Measurements from ENCODE around the gene BNIPL. TPM values are rescaled to one million over a fixed set of nuclear protein-coding genes. Genes with fewer than 3 reads are reported as not detected.

The BNIPL gene
- total RNA-seq, 2 experiments from 2014 or later = 0.98 to 1.2 TPM

DNA sequence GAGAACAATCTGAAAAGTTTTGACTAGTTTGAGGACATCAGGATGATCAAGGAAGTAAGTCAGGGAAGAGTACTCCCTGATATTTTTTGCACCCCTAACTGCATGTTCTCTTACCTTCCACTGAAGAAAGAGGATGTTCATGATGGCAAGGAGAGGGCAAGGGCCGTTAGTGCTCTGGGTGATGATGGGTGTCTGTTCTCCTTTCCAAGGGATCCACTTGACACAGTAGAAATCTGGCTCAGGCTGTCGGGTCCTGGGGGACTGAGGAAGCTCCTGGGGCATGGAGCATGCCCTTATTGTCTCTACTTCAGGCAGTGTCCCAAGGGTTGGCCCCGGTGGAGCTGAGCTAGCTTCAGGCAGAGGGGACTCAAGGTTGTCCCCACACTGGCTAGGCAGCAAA is 34.3 kb upstream of the BNIPL start:
- peaks cover 47% of the 10 kb centered on the region for H3K4me1 Mint-ChIP-seq
- ChIA-PET POLR2A (interaction anchor here (1.4 to 1.9 kb wide), 3 partner anchors 28 to 279 kb away, joined by 4 to 6 read pairs (median 5); partner anchors contain the start of gene TNFAIP8L2), CTCF (interaction anchor here (0.6 to 0.9 kb wide), 2 partner anchors 54 to 69 kb away, joined by 3 read pairs; no protein-coding TSS in a partner anchor)
- peaks cover 32% of the 10 kb centered on the region for H3K36me3 Mint-ChIP-seq (ENCODE audit: low read depth)
- H3K4me3 Mint-ChIP-seq = no peak overlapping the region
- no peak for DNase-seq
- H3K27ac Mint-ChIP-seq = no peak overlapping the region
- no peaks in the 10 kb centered on the region for H3K27me3 Mint-ChIP-seq
- H3K9me3 Mint-ChIP-seq = no peaks in the 10 kb centered on the region

DNA sequence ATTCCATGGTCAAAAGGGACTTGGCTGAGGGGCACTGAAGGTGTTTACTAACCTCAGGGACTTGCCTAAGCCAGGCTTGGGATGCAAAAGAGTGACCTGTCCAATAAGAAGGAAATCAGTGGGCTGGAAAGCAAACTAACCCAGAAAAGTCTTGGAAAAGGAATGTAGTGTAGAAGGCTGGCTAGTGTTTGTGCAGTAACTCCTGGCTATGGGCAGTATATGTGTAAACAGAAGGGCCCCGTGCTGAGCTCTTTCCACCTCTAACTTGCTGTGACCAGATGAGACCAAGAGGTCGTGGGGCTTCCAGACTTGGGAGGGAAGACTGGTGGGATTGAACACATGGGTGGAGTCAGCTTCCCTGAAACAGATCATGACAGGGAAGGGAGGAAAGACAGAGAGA is 33.8 kb upstream of the BNIPL start:
- ChIA-PET POLR2A (interaction anchor here (1.0 to 1.4 kb wide), 3 partner anchors 54 to 279 kb away, joined by 3 to 5 read pairs (median 4); partner anchors contain the start of gene TNFAIP8L2), CTCF (interaction anchor here (0.6 to 0.9 kb wide), 3 partner anchors 53 to 442 kb away, joined by 3 read pairs; no protein-coding TSS in a partner anchor)
- H3K4me3 Mint-ChIP-seq = peak overlapping the region; percentile 29
- H3K9me3 Mint-ChIP-seq = no peaks in the 10 kb centered on the region
- peak overlapping the region; percentile 51 for H3K27ac Mint-ChIP-seq
- peaks cover 53% of the 10 kb centered on the region for H3K4me1 Mint-ChIP-seq
- no peak for DNase-seq
- H3K36me3 Mint-ChIP-seq (ENCODE audit: low read depth) = peaks cover 29% of the 10 kb centered on the region
- no peaks in the 10 kb centered on the region for H3K27me3 Mint-ChIP-seq

- H3K9me3 Mint-ChIP-seq = no peaks in the 10 kb centered on the region
- peak overlapping the region; percentile 51 for H3K27ac Mint-ChIP-seq
- DNase-seq = no peak
- H3K27me3 Mint-ChIP-seq = no peaks in the 10 kb centered on the region
- H3K4me1 Mint-ChIP-seq = peaks cover 59% of the 10 kb centered on the region
- POLR2A ChIA-PET = interaction anchor here (0.9 to 1.4 kb wide), 4 partner anchors 53 to 278 kb away, joined by 3 to 5 read pairs (median 4); partner anchors contain the start of genes GABPB2 and TNFAIP8L2
- CTCF ChIA-PET = interaction anchor here (0.8 to 1.6 kb wide), 4 partner anchors 21 to 442 kb away, joined by 3 read pairs; partner anchors contain the start of gene C1orf56
- H3K4me3 Mint-ChIP-seq = peak overlapping the region; percentile 29
- peaks cover 29% of the 10 kb centered on the region for H3K36me3 Mint-ChIP-seq (ENCODE audit: low read depth)
Observed at GRCh38 chr1:151003180-151003579, 33.2 kb upstream of the BNIPL start.

DNA sequence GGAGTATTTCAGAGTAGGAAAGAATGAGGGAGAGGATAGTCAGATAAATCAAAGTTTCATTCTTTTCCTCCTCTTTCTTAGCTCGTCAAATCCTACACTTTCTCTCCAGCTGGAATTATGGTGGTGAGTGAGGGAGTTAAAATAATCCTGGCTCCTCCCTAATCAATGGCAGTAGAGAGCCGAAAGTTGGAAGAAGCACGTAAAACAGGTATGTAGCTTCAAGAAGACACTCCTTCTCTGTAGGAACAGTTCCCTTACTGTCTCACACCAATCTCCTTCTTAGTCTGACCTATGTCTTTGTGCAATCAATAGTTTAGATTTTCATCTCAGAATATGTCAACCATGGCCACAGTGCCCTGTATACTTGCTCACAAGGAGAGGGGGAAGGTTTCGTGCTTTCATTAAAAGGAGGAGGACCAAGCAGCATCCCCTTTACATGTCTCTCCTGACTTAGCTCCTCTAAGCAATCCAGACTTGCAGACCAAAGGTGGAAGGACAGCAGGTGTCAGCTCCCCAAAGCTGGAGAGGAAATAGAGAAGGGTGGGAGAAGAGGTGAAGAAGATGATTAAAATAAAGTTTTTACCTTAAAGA is 30.6 kb upstream of the BNIPL start:
- Mint-ChIP-seq H3K36me3 (ENCODE audit: low read depth) (peaks cover 19% of the 10 kb centered on the region), H3K4me3 (peak overlapping the region; percentile 93), H3K4me1 (peaks cover 77% of the 10 kb centered on the region), H3K27me3 (no peaks in the 10 kb centered on the region), H3K27ac (peak overlapping the region; percentile 83), H3K9me3 (no peaks in the 10 kb centered on the region)
- ChIA-PET CTCF (interaction anchor here (0.5 to 3.0 kb wide), 19 partner anchors 9 to 444 kb away, joined by 3 to 56 read pairs (median 3); partner anchors contain the start of gene ANXA9), POLR2A (interaction anchor here (0.6 to 3.4 kb wide), 24 partner anchors 9 to 737 kb away, joined by 3 to 35 read pairs (median 5); partner anchors contain the start of genes CDC42SE1, CERS2, ENSA and LYSMD1)
- DNase-seq = no peak

- peaks cover 14% of the 10 kb centered on the region for H3K36me3 Mint-ChIP-seq (ENCODE audit: low read depth)
- ChIA-PET POLR2A (interaction anchor here (0.8 to 3.4 kb wide), 28 partner anchors 10 to 737 kb away, joined by 3 to 35 read pairs (median 5); partner anchors contain the start of genes C1orf56, CDC42SE1, CERS2 and ENSA), CTCF (interaction anchor here (0.7 to 3.0 kb wide), 18 partner anchors 10 to 334 kb away, joined by 3 to 56 read pairs (median 4); partner anchors contain the start of genes ANXA9 and GABPB2)
- peak; percentile 46 for DNase-seq
- no peaks in the 10 kb centered on the region for H3K9me3 Mint-ChIP-seq
- no peaks in the 10 kb centered on the region for H3K27me3 Mint-ChIP-seq
- peaks cover 83% of the 10 kb centered on the region for H3K4me1 Mint-ChIP-seq
- peak within 1 kb of the TSS; percentile 83 for H3K27ac Mint-ChIP-seq
- H3K4me3 Mint-ChIP-seq = peak within 1 kb of the TSS; percentile 93
Observed at GRCh38 chr1:151006327-151007052, 29.9 kb upstream of the BNIPL start, which contains the start of gene MINDY1. MINDY1 (minus strand) TSS chr1:151006902; CDS start chr1:151002617, 4,285 bp downstream.

GRCh38 chr1:151007853-151008243 is 28.5 kb upstream of the BNIPL start:
- DNase-seq = no peak
- peaks cover 3% of the 10 kb centered on the region for H3K36me3 Mint-ChIP-seq (ENCODE audit: low read depth)
- POLR2A ChIA-PET = interaction anchor here (1.0 to 3.4 kb wide), 7 partner anchors 11 to 442 kb away, joined by 3 to 35 read pairs (median 7); partner anchors contain the start of genes C1orf56, CDC42SE1, CERS2 and MLLT11
- peaks cover 79% of the 10 kb centered on the region for H3K4me1 Mint-ChIP-seq
- peak overlapping the region; percentile 83 for H3K27ac Mint-ChIP-seq
- CTCF ChIA-PET = interaction anchor here (1.9 kb wide), 1 partner anchor 17 kb away, joined by 6 read pairs; no protein-coding TSS in a partner anchor
- H3K4me3 Mint-ChIP-seq = peak overlapping the region; percentile 93
- no peaks in the 10 kb centered on the region for H3K9me3 Mint-ChIP-seq
- no peaks in the 10 kb centered on the region for H3K27me3 Mint-ChIP-seq

GRCh38 chr1:151008244-151009205 is 27.9 kb upstream of the BNIPL start, which contains the start of gene PRUNE1:
PRUNE1 (plus strand) TSS chr1:151008449; CDS start chr1:151008633, 184 bp downstream.
- Mint-ChIP-seq H3K27ac (peak within 1 kb of the TSS; percentile 83), H3K27me3 (no peaks in the 10 kb centered on the region), H3K9me3 (no peaks in the 10 kb centered on the region), H3K4me1 (peaks cover 73% of the 10 kb centered on the region), H3K36me3 (ENCODE audit: low read depth) (peaks cover 3% of the 10 kb centered on the region), H3K4me3 (peak within 1 kb of the TSS; percentile 93)
- CTCF ChIA-PET = interaction anchor here (1.9 to 2.0 kb wide), 2 partner anchors 12 to 16 kb away, joined by 5 to 6 read pairs; no protein-coding TSS in a partner anchor
- POLR2A ChIA-PET = interaction anchor here (1.0 to 1.9 kb wide), 4 partner anchors 16 to 148 kb away, joined by 3 to 7 read pairs (median 6); partner anchors contain the start of genes GABPB2 and TNFAIP8L2
- peak; percentile 96 for DNase-seq

DNA sequence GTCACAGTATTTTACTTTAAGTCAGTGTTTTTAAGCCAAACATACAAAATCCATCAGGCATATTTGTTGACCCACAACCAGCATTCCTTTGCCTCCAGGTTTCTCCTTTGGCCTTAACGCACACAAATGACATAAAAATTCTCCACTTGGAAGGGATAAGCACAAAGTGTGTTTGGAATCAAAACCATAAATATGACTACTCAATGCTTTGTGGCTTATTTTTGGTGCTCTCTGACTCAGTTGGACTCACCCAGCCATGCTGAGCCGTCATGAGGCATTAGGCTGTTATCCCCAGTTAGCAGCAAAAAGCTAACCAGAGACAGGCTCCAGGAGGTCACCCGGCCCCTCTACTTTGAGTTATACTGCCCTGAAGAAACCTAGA is 27.2 kb upstream of the BNIPL start:
- H3K4me3 Mint-ChIP-seq = peak overlapping the region; percentile 93
- H3K9me3 Mint-ChIP-seq = no peaks in the 10 kb centered on the region
- no peak for DNase-seq
- peaks cover 66% of the 10 kb centered on the region for H3K4me1 Mint-ChIP-seq
- H3K27me3 Mint-ChIP-seq = no peaks in the 10 kb centered on the region
- peak overlapping the region; percentile 83 for H3K27ac Mint-ChIP-seq
- CTCF ChIA-PET = interaction anchor here (1.9 to 2.0 kb wide), 2 partner anchors 13 to 15 kb away, joined by 5 to 6 read pairs; no protein-coding TSS in a partner anchor
- H3K36me3 Mint-ChIP-seq (ENCODE audit: low read depth) = peaks cover 3% of the 10 kb centered on the region
- POLR2A ChIA-PET = interaction anchor here (0.7 to 1.9 kb wide), 4 partner anchors 15 to 61 kb away, joined by 3 to 7 read pairs (median 6); partner anchors contain the start of genes C1orf56 and GABPB2

DNA sequence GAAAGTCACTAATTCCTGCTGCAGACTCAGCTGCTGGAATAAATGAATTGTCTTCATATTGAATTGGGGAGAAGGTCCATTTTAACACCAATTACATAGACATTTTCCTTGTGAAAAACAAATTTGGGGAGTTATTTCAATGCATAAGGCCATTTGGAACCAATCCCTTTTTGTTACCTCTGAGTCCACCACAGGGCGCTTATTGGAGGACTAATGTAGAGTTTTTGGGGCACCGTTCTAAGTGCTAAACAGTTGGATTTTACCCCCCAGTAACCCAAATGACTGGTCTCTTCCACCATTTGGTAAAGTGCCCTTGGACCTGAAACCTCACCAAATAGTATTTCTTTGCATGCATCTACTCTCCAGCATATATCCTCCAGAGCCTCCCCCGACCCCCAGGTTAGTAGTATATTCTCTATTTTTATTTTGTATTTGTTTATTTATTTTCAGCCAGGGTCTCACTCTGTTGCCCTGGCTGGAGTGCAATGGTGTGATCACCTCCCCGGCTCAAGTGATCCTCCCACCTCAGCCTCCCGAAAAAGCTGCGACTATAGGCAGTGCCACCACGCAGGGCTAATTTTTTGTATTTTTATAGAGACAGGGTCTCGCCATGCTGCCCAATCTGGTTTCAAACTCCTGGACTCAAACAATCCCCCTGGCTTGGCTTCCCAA is 26.6 kb upstream of the BNIPL start:
- Mint-ChIP-seq H3K4me1 (peaks cover 62% of the 10 kb centered on the region), H3K36me3 (ENCODE audit: low read depth) (peaks cover 3% of the 10 kb centered on the region)
- POLR2A ChIA-PET = interaction anchor here (0.7 to 1.9 kb wide), 5 partner anchors 15 to 61 kb away, joined by 3 to 7 read pairs (median 4); partner anchors contain the start of genes C1orf56 and GABPB2

DNA sequence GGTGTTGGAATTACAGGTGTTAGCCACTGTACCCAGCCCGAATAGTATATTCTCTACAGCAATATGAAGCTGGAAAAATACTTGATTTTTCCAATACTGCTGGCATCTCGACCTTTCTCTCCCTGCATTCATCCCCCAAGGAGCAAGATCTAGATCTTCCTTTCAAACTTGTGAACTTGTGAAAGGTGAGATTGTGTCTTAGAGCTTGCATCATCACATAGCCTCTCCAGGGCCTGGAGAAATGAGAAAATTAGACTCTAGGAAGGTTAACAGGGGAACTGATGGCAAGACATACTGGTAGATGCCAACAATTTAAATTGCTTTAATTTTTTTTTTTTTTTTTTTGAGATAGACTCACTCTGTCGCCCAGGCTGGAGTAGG is 26.1 kb upstream of the BNIPL start:
- Mint-ChIP-seq H3K27me3 (no peaks in the 10 kb centered on the region), H3K27ac (no peak overlapping the region), H3K36me3 (ENCODE audit: low read depth) (peaks cover 3% of the 10 kb centered on the region), H3K9me3 (no peaks in the 10 kb centered on the region), H3K4me1 (peaks cover 60% of the 10 kb centered on the region), H3K4me3 (no peak overlapping the region)
- POLR2A ChIA-PET = interaction anchor here (1.4 kb wide), 1 partner anchor 36 kb away, joined by 3 read pairs; no protein-coding TSS in a partner anchor
- no peak for DNase-seq
- CTCF ChIA-PET = interaction anchor here (0.7 to 2.0 kb wide), 3 partner anchors 14 to 326 kb away, joined by 3 to 5 read pairs (median 3); partner anchors contain the start of gene CDC42SE1

More for the DNA sequence above, 26.6 kb upstream of the BNIPL start:
- CTCF ChIA-PET = interaction anchor here (0.7 to 2.0 kb wide), 4 partner anchors 14 to 326 kb away, joined by 3 to 6 read pairs (median 4); partner anchors contain the start of gene CDC42SE1
- no peak for DNase-seq
- peak overlapping the region; percentile 93 for H3K4me3 Mint-ChIP-seq
- no peak overlapping the region for H3K27ac Mint-ChIP-seq
- H3K9me3 Mint-ChIP-seq = no peaks in the 10 kb centered on the region
- H3K27me3 Mint-ChIP-seq = no peaks in the 10 kb centered on the region
